Measurements from ENCODE around the gene GARNL3. TPM values are rescaled to one million over a fixed set of nuclear protein-coding genes. Genes with fewer than 3 reads are reported as not detected.

GARNL3 gene
- total RNA-seq, 1 donor from 2014 or later = 31.4 TPM

GRCh38 chr9:127218818-127219217 is 45.8 kb upstream of the GARNL3 start:
- Histone ChIP-seq H3K36me3 (no peaks in the 10 kb centered on the region), H3K27ac (no peak overlapping the region), H3K4me3 (no peak overlapping the region), H3K9me3 (no peaks in the 10 kb centered on the region), H3K27me3 (no peaks in the 10 kb centered on the region), H3K4me1 (peaks cover 12% of the 10 kb centered on the region)
- intact Hi-C loops (cut with DNase I) = loop anchor here (5.0 kb wide), 1 partner anchor 1937 kb away; no protein-coding TSS in a partner anchor
- TF ChIP-seq POLR2A (IDR thresholded peaks at IDR 0.05) (no peak), CTCF (IDR thresholded peaks at IDR 0.05) (no peak), POLR2AphosphoS5 (IDR thresholded peaks at IDR 0.05; ENCODE audit: insufficient read depth in 1 of 2, low read depth in 1 of 2) (no peak)
- DNase-seq (ENCODE audit: extremely low spot score in 2 of 2) = no peak

GRCh38 chr9:127219520-127219919 is 45.1 kb upstream of the GARNL3 start:
- no peaks in the 10 kb centered on the region for H3K27me3 ChIP-seq
- no peaks in the 10 kb centered on the region for H3K9me3 ChIP-seq
- no peak overlapping the region for H3K4me3 ChIP-seq
- no peaks in the 10 kb centered on the region for H3K36me3 ChIP-seq
- no peak overlapping the region for H3K27ac ChIP-seq
- peaks cover 14% of the 10 kb centered on the region for H3K4me1 ChIP-seq
- intact Hi-C loops (cut with DNase I) = loop anchor here (5.0 kb wide), 1 partner anchor 1937 kb away; no protein-coding TSS in a partner anchor
- TF ChIP-seq POLR2AphosphoS5 (IDR thresholded peaks at IDR 0.05; ENCODE audit: insufficient read depth in 1 of 2, low read depth in 1 of 2) = no peak
- no peak for TF ChIP-seq POLR2A (IDR thresholded peaks at IDR 0.05)
- no peak for TF ChIP-seq CTCF (IDR thresholded peaks at IDR 0.05)
- DNase-seq (ENCODE audit: extremely low spot score in 2 of 2) = no peak

GRCh38 chr9:127221695-127222094 is 42.9 kb upstream of the GARNL3 start:
- TF ChIP-seq POLR2AphosphoS5 (IDR thresholded peaks at IDR 0.05; ENCODE audit: insufficient read depth in 1 of 2, low read depth in 1 of 2) (no peak), POLR2A (IDR thresholded peaks at IDR 0.05) (no peak), CTCF (IDR thresholded peaks at IDR 0.05) (no peak)
- no peaks in the 10 kb centered on the region for H3K36me3 ChIP-seq
- H3K4me3 ChIP-seq = no peak overlapping the region
- no peaks in the 10 kb centered on the region for H3K9me3 ChIP-seq
- peaks cover 16% of the 10 kb centered on the region for H3K4me1 ChIP-seq
- DNase-seq (ENCODE audit: extremely low spot score in 2 of 2) = no peak
- intact Hi-C loops (cut with DNase I) = loop anchor here (10.0 kb wide), 1 partner anchor 113 kb away; no protein-coding TSS in a partner anchor
- H3K27ac ChIP-seq = no peak overlapping the region
- H3K27me3 ChIP-seq = no peaks in the 10 kb centered on the region

- intact Hi-C loops (cut with DNase I) = loop anchor here (10.0 kb wide), 1 partner anchor 112 kb away; no protein-coding TSS in a partner anchor
- TF ChIP-seq CTCF (IDR thresholded peaks at IDR 0.05) (no peak), POLR2A (IDR thresholded peaks at IDR 0.05) (no peak), POLR2AphosphoS5 (IDR thresholded peaks at IDR 0.05; ENCODE audit: insufficient read depth in 1 of 2, low read depth in 1 of 2) (no peak)
- no peaks in the 10 kb centered on the region for H3K9me3 ChIP-seq
- H3K27me3 ChIP-seq = no peaks in the 10 kb centered on the region
- H3K4me1 ChIP-seq = peaks cover 19% of the 10 kb centered on the region
- no peak overlapping the region for H3K4me3 ChIP-seq
- no peaks in the 10 kb centered on the region for H3K36me3 ChIP-seq
- no peak for DNase-seq (ENCODE audit: extremely low spot score in 2 of 2)
- no peak overlapping the region for H3K27ac ChIP-seq
Measured at GRCh38 chr9:127222388-127223095, 42.0 kb upstream of the GARNL3 start.

GRCh38 chr9:127223266-127223665 is 41.3 kb upstream of the GARNL3 start:
- intact Hi-C loops (cut with DNase I) = loop anchor here (10.0 kb wide), 1 partner anchor 112 kb away; no protein-coding TSS in a partner anchor
- DNase-seq (ENCODE audit: extremely low spot score in 2 of 2) = no peak
- H3K4me3 ChIP-seq = no peak overlapping the region
- TF ChIP-seq CTCF (IDR thresholded peaks at IDR 0.05) = no peak
- no peaks in the 10 kb centered on the region for H3K27me3 ChIP-seq
- H3K36me3 ChIP-seq = no peaks in the 10 kb centered on the region
- H3K4me1 ChIP-seq = peaks cover 19% of the 10 kb centered on the region
- no peaks in the 10 kb centered on the region for H3K9me3 ChIP-seq
- peak overlapping the region; percentile 78 for H3K27ac ChIP-seq

Measured in vagina (tissue), 2 donors.